Peyer's patch (tissue), 4 donors: ENCODE measurements around the gene TSPAN17.

Experiments used
- POLR2A ChIP-seq, 2 donors: fragments of 450-650 bp; IDR thresholded peaks; one replicate each; pipeline ENCODE4 v1.5.1; 2017; ENCODE audit warnings: antibody characterized with exemption in 2 of 2, mild to moderate bottlenecking in 2 of 2, moderate library complexity in 2 of 2
- TF ChIP-seq, protein P1 (sequence below), 6 experiments: fragments of 450-650 bp in 4 of 6; fragments of 200-600 bp in 2 of 6; sonication (generic) in 1 of 6; IDR thresholded peaks; one replicate each; pipeline ENCODE4 v1.5.1; 2017 to 2019; ENCODE audit warnings: antibody characterized with exemption in 6 of 6, mild to moderate bottlenecking in 3 of 6, moderate library complexity in 1 of 6

DNA sequence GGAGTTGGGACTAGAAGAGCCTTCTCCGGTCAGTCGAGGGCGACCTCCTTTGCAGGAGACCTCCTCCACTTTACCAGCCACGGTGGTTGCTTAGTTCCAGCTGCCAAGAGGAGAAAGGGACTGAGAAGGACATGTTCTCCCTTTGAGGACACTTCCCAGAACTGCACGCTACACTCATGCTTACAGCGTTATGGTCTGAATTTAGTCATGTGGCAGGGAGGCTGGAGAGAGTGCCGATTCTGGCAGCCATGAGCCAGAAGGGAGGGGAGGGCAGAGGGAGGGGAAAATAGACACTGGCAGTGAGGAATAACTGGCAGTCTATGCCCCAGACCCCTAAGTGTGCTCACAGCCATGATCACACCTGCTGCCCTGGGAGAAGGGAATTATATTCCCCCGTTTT lies 47.8 kb downstream of the TSPAN17 start:
- TF ChIP-seq, protein P1, sequence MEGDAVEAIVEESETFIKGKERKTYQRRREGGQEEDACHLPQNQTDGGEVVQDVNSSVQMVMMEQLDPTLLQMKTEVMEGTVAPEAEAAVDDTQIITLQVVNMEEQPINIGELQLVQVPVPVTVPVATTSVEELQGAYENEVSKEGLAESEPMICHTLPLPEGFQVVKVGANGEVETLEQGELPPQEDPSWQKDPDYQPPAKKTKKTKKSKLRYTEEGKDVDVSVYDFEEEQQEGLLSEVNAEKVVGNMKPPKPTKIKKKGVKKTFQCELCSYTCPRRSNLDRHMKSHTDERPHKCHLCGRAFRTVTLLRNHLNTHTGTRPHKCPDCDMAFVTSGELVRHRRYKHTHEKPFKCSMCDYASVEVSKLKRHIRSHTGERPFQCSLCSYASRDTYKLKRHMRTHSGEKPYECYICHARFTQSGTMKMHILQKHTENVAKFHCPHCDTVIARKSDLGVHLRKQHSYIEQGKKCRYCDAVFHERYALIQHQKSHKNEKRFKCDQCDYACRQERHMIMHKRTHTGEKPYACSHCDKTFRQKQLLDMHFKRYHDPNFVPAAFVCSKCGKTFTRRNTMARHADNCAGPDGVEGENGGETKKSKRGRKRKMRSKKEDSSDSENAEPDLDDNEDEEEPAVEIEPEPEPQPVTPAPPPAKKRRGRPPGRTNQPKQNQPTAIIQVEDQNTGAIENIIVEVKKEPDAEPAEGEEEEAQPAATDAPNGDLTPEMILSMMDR (IDR thresholded peaks at IDR 0.05), result no peak
- no peak for TF ChIP-seq POLR2A (IDR thresholded peaks at IDR 0.05)
